SK-N-SH treated with all-trans-retinoic acid at 6 μM for 48 hours (cell line): ENCODE data around the gene INSIG2.

Source experiments
- ATAC-seq: fragments of 200-7000 bp; cut with Tn5 transposase; 3 replicates; pipeline ENCODE4 v1.9.1; 2020; ENCODE audit warnings: mild to moderate bottlenecking, moderate library complexity
- ARNTL ChIP-seq: fragments of 450-650 bp; formaldehyde crosslinking; IDR thresholded peaks from 2 replicates; pipeline ENCODE4 v1.5.0; 2020; ENCODE audit warnings: low read depth, mild to moderate bottlenecking, moderate library complexity, borderline replicate concordance
- BACH2 ChIP-seq: fragments of 250-450 bp; sonication (Bioruptor Pico); IDR thresholded peaks from 2 replicates; pipeline ENCODE4 v1.9.0; 2021; ENCODE audit warnings: mild to moderate bottlenecking, borderline replicate concordance
- CSDC2 ChIP-seq: fragments of 250-450 bp; sonication (Bioruptor Pico); IDR thresholded peaks from 2 replicates; pipeline ENCODE4 v1.5.0; 2020; ENCODE audit warnings: mild to moderate bottlenecking, moderate library complexity
- ESRRG ChIP-seq: fragments of 250-450 bp; sonication (Bioruptor Pico); IDR thresholded peaks from 2 replicates; pipeline ENCODE4 v1.6.1; 2021; ENCODE audit warnings: mild to moderate bottlenecking
- GLIS3 ChIP-seq: fragments of 250-450 bp; sonication (Bioruptor Pico); IDR thresholded peaks from 2 replicates; pipeline ENCODE4 v1.5.0; 2020; ENCODE audit warnings: mild to moderate bottlenecking, moderate library complexity
- ISL1 ChIP-seq: fragments of 250-450 bp; sonication (Bioruptor Pico); IDR thresholded peaks from 2 replicates; pipeline ENCODE4 v2.1.2; 2022; ENCODE audit warnings: mild to moderate bottlenecking, moderate library complexity
- OSR1 ChIP-seq: fragments of 250-450 bp; sonication (Bioruptor Pico); IDR thresholded peaks from 2 replicates; pipeline ENCODE4 v1.8.0; 2022; ENCODE audit warnings: moderate library complexity, mild to moderate bottlenecking, inconsistent platforms
- PATZ1 ChIP-seq: fragments of 250-450 bp; sonication (Bioruptor Pico); IDR thresholded peaks from 2 replicates; pipeline ENCODE4 v1.8.0; 2020; ENCODE audit warnings: mild to moderate bottlenecking, moderate library complexity, borderline replicate concordance
- POU6F1 ChIP-seq: fragments of 250-450 bp; sonication (Bioruptor Pico); IDR thresholded peaks from 2 replicates; pipeline ENCODE4 v1.8.0; 2021; ENCODE audit warnings: low read depth, mild to moderate bottlenecking, moderate library complexity, borderline replicate concordance
- RARB ChIP-seq: fragments of 250-450 bp; sonication (Bioruptor Pico); IDR thresholded peaks from 2 replicates; pipeline ENCODE4 v1.8.0; 2021; ENCODE audit warnings: mild to moderate bottlenecking, moderate library complexity
- SNAI2 ChIP-seq: fragments of 250-450 bp; sonication (Bioruptor Pico); IDR thresholded peaks from 2 replicates; pipeline ENCODE4 v1.5.0; 2020; ENCODE audit warnings: mild to moderate bottlenecking, moderate library complexity
- TCF4 ChIP-seq: fragments of 250-450 bp; sonication (Bioruptor Pico); IDR thresholded peaks from 2 replicates; pipeline ENCODE4 v1.8.0; 2021; ENCODE audit warnings: mild to moderate bottlenecking, moderate library complexity, borderline replicate concordance
- TOX ChIP-seq: fragments of 250-450 bp; sonication (Bioruptor Pico); IDR thresholded peaks from 2 replicates; pipeline ENCODE4 v1.8.0; 2021; ENCODE audit warnings: mild to moderate bottlenecking, moderate library complexity, borderline replicate concordance
- TSHZ2 ChIP-seq: fragments of 250-450 bp; sonication (Bioruptor Pico); IDR thresholded peaks from 2 replicates; pipeline ENCODE4 v1.5.0; 2020; ENCODE audit warnings: mild to moderate bottlenecking, moderate library complexity
- ZC3H10 ChIP-seq: fragments of 250-450 bp; sonication (Bioruptor Pico); IDR thresholded peaks from 2 replicates; pipeline ENCODE4 v1.5.1; 2021; ENCODE audit warnings: mild to moderate bottlenecking, moderate library complexity
- ZNF565 ChIP-seq: fragments of 450-650 bp; formaldehyde crosslinking; conservative IDR thresholded peaks from 2 replicates; pipeline ENCODE4 v1.5.0; 2020; ENCODE audit warnings: low read depth, mild to moderate bottlenecking, moderate library complexity
- ZNF70 ChIP-seq: fragments of 450-650 bp; formaldehyde crosslinking; IDR thresholded peaks from 2 replicates; pipeline ENCODE4 v1.5.0; 2020; ENCODE audit warnings: mild to moderate bottlenecking, moderate library complexity
- ZNF8 ChIP-seq: fragments of 450-650 bp; formaldehyde crosslinking; IDR thresholded peaks from 2 replicates; pipeline ENCODE4 v1.5.0; 2020; ENCODE audit warnings: mild to moderate bottlenecking, moderate library complexity

Gene INSIG2

GRCh38 chr2:118089139-118089800, 999 bp downstream of the INSIG2 start (continued):
- TF ChIP-seq PATZ1 (CRISPR knock-in tag) (no peak), GLIS3 (CRISPR knock-in tag) (no peak), CSDC2 (CRISPR knock-in tag) (no peak), ESRRG (CRISPR knock-in tag) (no peak), ISL1 (CRISPR knock-in tag) (no peak), ZC3H10 (no peak)

GRCh38 chr2:118090387-118091139, 2.3 kb downstream of the INSIG2 start:
- TF ChIP-seq ARNTL (no peak), POU6F1 (CRISPR knock-in tag) (no peak), GLIS3 (CRISPR knock-in tag) (no peak), ZNF565 (CRISPR knock-in tag) (no peak), RARB (CRISPR knock-in tag) (no peak), TSHZ2 (CRISPR knock-in tag) (no peak), ZNF70 (no peak), TOX (CRISPR knock-in tag) (no peak), CSDC2 (CRISPR knock-in tag) (no peak), SNAI2 (CRISPR knock-in tag) (no peak), BACH2 (CRISPR knock-in tag) (no peak), PATZ1 (CRISPR knock-in tag) (no peak)
- no peak for ATAC-seq

DNA sequence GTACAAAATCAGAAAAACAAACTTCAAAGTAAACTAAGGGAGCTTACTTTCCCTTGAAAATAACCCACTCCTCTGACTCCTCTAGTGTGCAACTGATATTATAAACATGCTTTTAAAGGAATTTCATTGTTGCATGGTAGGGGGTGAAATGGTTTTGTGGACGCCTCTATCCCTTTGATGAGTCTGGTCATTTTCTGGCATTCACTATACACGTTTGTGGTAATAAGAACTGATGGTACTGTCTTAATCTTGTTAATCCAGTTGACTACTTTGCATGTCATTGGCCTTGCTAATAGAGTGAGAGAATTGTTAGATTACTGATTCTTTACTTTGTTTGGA, 2.8 kb downstream of the INSIG2 start:
- no peak for ATAC-seq
- TF ChIP-seq POU6F1 (CRISPR knock-in tag) (no peak), ARNTL (no peak), OSR1 (CRISPR knock-in tag) (no peak), ZC3H10 (no peak), PATZ1 (CRISPR knock-in tag) (no peak), ZNF8 (CRISPR knock-in tag) (no peak), TCF4 (no peak)
- TF ChIP-seq, all 23 proteins: peak for 0
